ENCODE measurements around the gene MAP7D2.

- TF ChIP-seq CTCF (IDR thresholded peaks at IDR 0.05): no peak
- TF ChIP-seq POLR2A (IDR thresholded peaks at IDR 0.05): no peak
Observed at GRCh38 chrX:19991350-19991718, 125.4 kb downstream of the MAP7D2 start.
